HG03520 (cell line): ENCODE results near the gene CFAP119.
A peak's percentile ranks its signal among the peaks of the same experiment; 100 is the strongest.

Experiments used
- ATAC-seq: cut with Tn5 transposase; IDR thresholded peaks from one replicate; pipeline ENCODE4 v1.9.1; 2021; ENCODE audit warnings: mild to moderate bottlenecking, moderate library complexity; ENCODE audit not compliant: unreplicated experiment

CFAP119 gene

GRCh38 chr16:30782486-30783279 lies 20.8 kb upstream of the CFAP119 start:
- no peak for ATAC-seq

- ATAC-seq, result no peak
Observed at GRCh38 chr16:30780549-30780948, 18.7 kb upstream of the CFAP119 start.

- no peak for ATAC-seq
Observed at GRCh38 chr16:30780021-30780420, 18.2 kb upstream of the CFAP119 start.

- ATAC-seq, result no peak
Observed at GRCh38 chr16:30779596-30779995, 17.7 kb upstream of the CFAP119 start.

GRCh38 chr16:30778549-30779244 lies 16.8 kb upstream of the CFAP119 start:
- ATAC-seq, result no peak

- no peak for ATAC-seq
Observed at GRCh38 chr16:30777591-30778297, 15.9 kb upstream of the CFAP119 start.

- ATAC-seq, result peak; percentile 57
Observed at GRCh38 chr16:30775392-30776188, 13.7 kb upstream of the CFAP119 start.

- no peak for ATAC-seq
Observed at GRCh38 chr16:30775131-30775391, 13.2 kb upstream of the CFAP119 start.

GRCh38 chr16:30774367-30775130 lies 12.7 kb upstream of the CFAP119 start:
- ATAC-seq, result no peak

- no peak for ATAC-seq
Observed at GRCh38 chr16:30773826-30774225, 12.0 kb upstream of the CFAP119 start.

GRCh38 chr16:30771726-30772125 lies 9.9 kb upstream of the CFAP119 start:
- no peak for ATAC-seq

- ATAC-seq, result no peak
Observed at GRCh38 chr16:30769379-30770089, 7.7 kb upstream of the CFAP119 start.

GRCh38 chr16:30768583-30769181 lies 6.8 kb upstream of the CFAP119 start:
- ATAC-seq, result no peak

- ATAC-seq, result no peak
Observed at GRCh38 chr16:30767767-30768465, 6.1 kb upstream of the CFAP119 start.

- no peak for ATAC-seq
Observed at GRCh38 chr16:30766933-30767284, 5.0 kb upstream of the CFAP119 start.

GRCh38 chr16:30766206-30766932 lies 4.5 kb upstream of the CFAP119 start:
- no peak for ATAC-seq

GRCh38 chr16:30764816-30765465 lies 3.1 kb upstream of the CFAP119 start:
- ATAC-seq, result no peak

GRCh38 chr16:30764086-30764485 lies 2.2 kb upstream of the CFAP119 start:
- no peak for ATAC-seq
